ENCODE results near the gene GPR160.

GPR160 gene, protein sequence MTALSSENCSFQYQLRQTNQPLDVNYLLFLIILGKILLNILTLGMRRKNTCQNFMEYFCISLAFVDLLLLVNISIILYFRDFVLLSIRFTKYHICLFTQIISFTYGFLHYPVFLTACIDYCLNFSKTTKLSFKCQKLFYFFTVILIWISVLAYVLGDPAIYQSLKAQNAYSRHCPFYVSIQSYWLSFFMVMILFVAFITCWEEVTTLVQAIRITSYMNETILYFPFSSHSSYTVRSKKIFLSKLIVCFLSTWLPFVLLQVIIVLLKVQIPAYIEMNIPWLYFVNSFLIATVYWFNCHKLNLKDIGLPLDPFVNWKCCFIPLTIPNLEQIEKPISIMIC

DNA sequence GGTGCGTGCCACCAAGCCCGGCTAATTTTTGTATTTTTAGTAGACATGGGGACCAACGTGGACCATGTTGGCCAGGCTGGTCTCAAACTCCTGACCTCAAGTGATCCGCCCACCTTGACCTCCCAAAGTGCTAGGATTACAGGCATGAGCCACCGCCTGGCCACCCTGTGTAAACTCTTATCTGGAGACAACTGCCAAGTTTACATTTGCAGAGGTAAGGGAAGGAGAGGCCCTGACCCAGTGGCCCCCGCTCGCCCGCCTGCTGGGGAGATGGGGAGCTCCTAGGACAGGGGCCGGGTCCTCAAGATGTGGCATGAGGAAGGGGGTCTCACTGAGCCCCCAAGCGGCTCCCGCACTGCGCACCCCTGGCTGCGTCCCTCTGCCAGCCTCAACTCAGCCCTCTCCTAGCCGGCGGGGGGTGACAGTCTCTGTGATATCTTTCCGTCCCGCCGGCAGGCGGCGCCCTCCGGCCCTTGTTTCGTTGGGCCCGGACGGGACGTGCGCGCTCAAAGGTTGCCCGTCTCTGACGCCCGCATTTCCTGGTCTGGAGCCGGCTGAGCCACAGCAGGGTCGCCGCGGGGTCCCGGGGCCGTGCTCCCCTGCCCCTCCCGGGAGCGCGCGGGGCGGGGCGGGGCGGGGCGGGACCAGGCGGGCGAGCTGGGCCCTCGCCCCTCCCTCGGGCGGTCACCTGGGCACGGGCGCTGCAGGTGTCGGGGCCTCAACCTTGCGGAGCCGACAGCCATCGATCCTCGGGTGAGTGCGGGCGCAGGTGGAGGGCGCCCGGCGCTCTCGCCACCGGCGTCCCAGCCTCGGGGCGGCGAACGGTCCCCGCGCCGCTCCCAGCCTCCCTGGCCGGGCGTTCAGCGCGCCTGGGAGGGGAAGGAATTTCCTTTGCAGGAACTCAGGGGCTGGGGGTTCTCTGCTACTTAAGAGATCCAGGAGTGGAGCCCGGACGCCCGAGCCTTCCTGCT lies at the start of gene GPR160:
GPR160 (plus strand) TSS at position 533 of the 971 bp plus-strand sequence. CDS start 45,978 bp downstream, outside the sequence.
- H3K9me3 Mint-ChIP-seq, result no peaks in the 10 kb centered on the region
- H3K4me1 Mint-ChIP-seq, result peaks cover 29% of the 10 kb centered on the region
- H3K27me3 Mint-ChIP-seq, result no peaks in the 10 kb centered on the region
- peak within 1 kb of the TSS in 1 of 2 donors; percentile 87 for H3K27ac Mint-ChIP-seq
- ATAC-seq (peak; percentile 91), DNase-seq (peak; percentile 87 to 88)
- H3K4me3 Mint-ChIP-seq, result peak within 1 kb of the TSS; percentile 82 to 90

DNA sequence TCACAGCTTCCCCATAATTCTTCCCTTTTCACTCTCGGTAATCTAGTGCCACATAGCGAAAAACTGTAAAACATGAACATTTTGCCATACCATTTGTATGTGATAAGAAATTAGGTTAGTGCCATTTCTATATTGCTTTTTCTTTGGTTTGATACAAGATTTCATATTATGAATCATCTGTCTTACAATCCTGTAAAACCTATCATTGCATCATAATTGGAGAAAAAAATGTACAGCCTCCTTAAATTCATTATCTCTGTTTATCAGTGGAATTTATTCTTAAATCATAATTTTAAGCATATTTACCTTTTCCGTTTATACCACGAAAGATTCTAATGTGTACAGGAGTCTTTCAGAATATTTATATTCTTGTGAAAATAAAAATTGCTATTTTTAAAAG lies 47.4 kb upstream of the GPR160 start:
- Mint-ChIP-seq H3K4me1 (no peaks in the 10 kb centered on the region), H3K27ac (no peak overlapping the region), H3K9me3 (no peaks in the 10 kb centered on the region), H3K4me3 (no peak overlapping the region), H3K27me3 (no peaks in the 10 kb centered on the region)
- ATAC-seq (no peak), DNase-seq (no peak)

DNA sequence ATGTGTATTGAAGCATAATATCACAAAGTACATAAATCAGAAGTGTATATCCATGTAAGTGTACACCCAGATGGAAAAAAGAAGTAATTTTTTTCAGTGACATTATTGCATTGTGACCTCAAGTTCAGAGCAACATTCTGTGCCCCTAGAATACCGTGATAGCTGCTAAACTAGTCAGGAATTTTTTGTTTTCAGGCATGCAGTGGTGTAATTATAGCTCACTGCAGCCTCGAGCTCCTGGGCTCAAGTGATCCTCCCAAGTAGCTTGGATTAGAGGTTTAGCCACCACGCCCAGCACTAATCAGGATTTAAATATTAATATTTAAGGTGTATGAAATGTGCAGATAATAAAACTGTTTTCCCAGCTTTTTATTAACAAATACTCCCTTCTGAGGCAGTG lies 45.6 kb upstream of the GPR160 start:
- ATAC-seq, result no peak
- H3K9me3 Mint-ChIP-seq, result no peaks in the 10 kb centered on the region
- peak overlapping the region in 1 of 2 donors; percentile 76 for H3K27ac Mint-ChIP-seq

DNA sequence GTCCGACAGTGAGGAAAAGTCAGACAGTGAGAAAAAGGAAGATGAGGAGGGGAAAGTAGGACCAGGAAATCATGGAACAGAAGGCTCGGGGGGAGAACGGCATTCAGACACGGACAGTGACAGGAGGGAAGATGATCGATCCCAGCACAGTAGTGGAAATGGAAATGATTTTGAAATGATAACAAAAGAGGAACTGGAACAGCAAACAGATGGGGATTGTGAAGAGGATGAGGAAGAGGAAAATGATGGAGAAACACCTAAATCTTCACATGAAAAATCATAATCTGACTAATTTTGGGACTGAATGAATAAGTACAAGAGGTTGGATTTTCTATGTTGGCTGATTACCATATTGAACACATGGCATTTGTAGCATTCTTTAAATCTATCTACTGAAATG lies 45.0 kb upstream of the GPR160 start:
- no peaks in the 10 kb centered on the region for H3K27me3 Mint-ChIP-seq
- no peaks in the 10 kb centered on the region for H3K9me3 Mint-ChIP-seq
- H3K4me1 Mint-ChIP-seq, result no peaks in the 10 kb centered on the region
- ATAC-seq (no peak), DNase-seq (no peak)
- peak overlapping the region; percentile 61 to 72 for H3K27ac Mint-ChIP-seq
- H3K4me3 Mint-ChIP-seq, result no peak overlapping the region

More for the DNA sequence above, 45.6 kb upstream of the GPR160 start:
- Mint-ChIP-seq H3K27me3 (no peaks in the 10 kb centered on the region), H3K4me3 (no peak overlapping the region), H3K4me1 (no peaks in the 10 kb centered on the region)
- no peak for DNase-seq

DNA sequence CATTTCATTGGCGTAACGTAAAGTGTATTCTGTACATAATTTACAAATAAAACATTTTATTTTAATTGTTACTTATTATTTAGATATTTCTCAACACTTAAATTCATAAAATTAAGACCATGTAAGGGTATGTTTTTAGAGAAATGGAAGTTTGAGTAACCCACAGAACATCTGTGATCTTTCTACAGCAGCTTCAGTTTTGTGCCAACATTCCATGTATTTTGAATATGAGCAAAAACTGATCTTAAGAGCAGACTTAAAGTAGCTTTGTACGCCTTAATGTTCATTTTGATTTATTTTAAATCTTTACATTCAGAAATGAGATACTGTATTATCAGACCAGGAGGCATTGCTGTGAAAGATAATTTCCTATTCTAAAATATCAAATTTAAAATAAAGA lies 44.0 kb upstream of the GPR160 start:
- no peak overlapping the region for H3K4me3 Mint-ChIP-seq
- H3K9me3 Mint-ChIP-seq, result no peaks in the 10 kb centered on the region
- no peaks in the 10 kb centered on the region for H3K27me3 Mint-ChIP-seq
- DNase-seq (no peak), ATAC-seq (no peak)
- H3K4me1 Mint-ChIP-seq, result peaks cover 4% of the 10 kb centered on the region
- no peak overlapping the region for H3K27ac Mint-ChIP-seq

DNA sequence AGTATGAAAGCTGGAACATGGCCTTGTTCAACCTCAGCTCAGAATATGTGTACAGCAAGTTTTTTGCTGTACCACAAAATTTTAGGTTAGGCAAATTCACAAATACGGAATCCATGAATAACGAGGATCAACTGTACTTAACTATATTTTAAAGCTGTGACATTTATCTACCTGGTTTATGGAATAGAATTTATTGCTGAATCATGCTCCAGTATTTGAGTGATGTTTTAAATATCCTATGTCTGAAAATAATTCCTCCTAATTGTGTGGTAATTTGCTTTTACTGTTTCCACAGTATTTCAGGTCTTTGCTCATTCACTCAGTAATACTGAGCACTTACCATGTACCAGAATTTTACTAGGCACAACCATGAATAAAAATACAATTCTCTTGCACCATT lies 41.7 kb upstream of the GPR160 start:
- Mint-ChIP-seq H3K4me1 (peaks cover 14% of the 10 kb centered on the region), H3K4me3 (no peak overlapping the region), H3K27ac (no peak overlapping the region), H3K9me3 (no peaks in the 10 kb centered on the region), H3K27me3 (no peaks in the 10 kb centered on the region)
- no peak for DNase-seq
- ATAC-seq, result no peak

DNA sequence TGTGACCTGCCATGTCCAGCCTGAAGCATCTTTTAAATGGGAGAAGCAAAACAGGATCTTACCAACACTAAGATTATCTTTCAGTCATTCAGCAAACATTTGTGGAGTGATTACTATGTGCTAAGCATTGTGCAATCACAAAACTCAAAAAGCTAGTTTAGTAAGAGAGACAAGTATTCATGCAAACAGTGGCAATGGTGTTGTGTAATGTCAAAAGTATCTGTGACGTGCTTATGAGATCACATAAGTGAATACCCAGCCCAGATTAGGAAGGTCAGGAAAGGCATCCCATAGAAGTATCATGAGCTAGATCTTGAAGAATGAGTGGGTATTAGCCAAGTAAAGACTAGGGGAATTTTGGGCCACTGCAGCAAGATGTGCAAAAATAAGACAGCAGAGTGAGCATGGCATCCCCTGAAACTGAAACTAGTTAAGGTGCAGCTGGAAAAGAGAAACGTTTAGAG lies 39.1 kb upstream of the GPR160 start:
- DNase-seq (no peak), ATAC-seq (peak; percentile 46)
- H3K9me3 Mint-ChIP-seq, result no peaks in the 10 kb centered on the region
- H3K4me1 Mint-ChIP-seq, result peaks cover 35% of the 10 kb centered on the region
- H3K27ac Mint-ChIP-seq, result no peak overlapping the region
- H3K27me3 Mint-ChIP-seq, result no peaks in the 10 kb centered on the region
- no peak overlapping the region for H3K4me3 Mint-ChIP-seq

DNA sequence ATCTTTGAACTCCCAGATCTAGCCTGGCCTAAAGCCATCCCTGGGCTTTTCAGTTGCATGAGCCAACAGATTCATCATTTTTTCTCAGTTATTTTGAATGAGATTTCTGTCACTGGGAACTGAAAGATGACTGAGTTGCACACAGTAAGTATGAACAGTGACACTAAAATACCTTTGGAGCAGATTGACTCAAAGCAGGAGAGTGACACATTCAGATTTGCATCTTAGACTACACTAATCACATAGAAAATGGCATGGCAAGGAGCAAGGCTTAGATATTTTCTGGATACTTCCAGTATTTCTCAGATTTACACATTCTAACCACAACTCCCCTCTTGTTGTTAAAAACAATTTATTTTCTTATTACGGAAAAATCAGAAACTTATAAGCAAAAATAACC lies 38.4 kb upstream of the GPR160 start:
- no peak overlapping the region for H3K27ac Mint-ChIP-seq
- peaks cover 39% of the 10 kb centered on the region for H3K4me1 Mint-ChIP-seq
- H3K9me3 Mint-ChIP-seq, result no peaks in the 10 kb centered on the region
- peak; percentile 92 for ATAC-seq
- H3K4me3 Mint-ChIP-seq, result no peak overlapping the region
- H3K27me3 Mint-ChIP-seq, result no peaks in the 10 kb centered on the region
- no peak for DNase-seq

DNA sequence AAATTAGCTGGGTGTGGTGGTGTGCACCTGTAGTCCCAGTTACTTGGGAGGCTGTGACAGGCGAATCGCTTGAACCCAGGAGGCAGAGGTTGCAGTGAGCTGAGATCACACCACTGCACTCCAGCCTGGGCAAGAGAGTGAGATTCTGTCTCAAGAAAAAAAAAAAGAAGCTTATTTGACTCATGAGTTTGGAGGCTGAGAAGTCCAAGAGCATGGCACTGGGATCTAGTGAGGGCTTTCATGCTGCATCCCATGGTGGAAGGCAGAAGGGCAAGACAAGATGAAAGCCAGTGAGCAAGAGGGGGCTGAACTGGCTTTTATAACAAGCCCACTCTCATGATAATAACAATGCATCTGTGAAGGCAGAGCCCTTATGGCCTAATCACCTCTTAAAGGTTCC lies 37.7 kb upstream of the GPR160 start:
- ATAC-seq (no peak), DNase-seq (no peak)
- H3K4me1 Mint-ChIP-seq, result peaks cover 39% of the 10 kb centered on the region
- no peak overlapping the region for H3K4me3 Mint-ChIP-seq
- H3K27ac Mint-ChIP-seq, result no peak overlapping the region
- no peaks in the 10 kb centered on the region for H3K27me3 Mint-ChIP-seq
- H3K9me3 Mint-ChIP-seq, result no peaks in the 10 kb centered on the region

DNA sequence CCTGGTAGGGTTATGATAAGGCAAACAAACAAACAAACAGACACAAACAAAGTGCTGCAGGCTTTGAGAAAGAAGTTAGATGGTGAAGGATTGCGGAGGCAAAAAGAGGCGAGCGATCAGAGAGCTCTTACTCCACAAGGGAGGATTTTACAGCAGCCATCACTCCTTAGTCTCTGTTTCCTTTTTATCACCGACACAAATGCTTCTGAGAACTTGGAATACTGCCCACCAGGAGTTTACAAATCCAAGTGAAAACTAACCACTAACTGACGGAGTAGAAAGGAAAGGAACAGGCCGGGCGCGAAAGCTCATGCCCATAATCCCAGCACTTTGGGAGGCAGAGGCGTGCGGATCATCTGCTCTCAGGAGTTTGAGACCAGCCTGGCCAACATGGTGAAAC lies 35.6 kb upstream of the GPR160 start:
- Mint-ChIP-seq H3K4me1 (peaks cover 52% of the 10 kb centered on the region), H3K9me3 (no peaks in the 10 kb centered on the region), H3K4me3 (no peak overlapping the region), H3K27me3 (no peaks in the 10 kb centered on the region), H3K27ac (no peak overlapping the region)
- no peak for DNase-seq
- no peak for ATAC-seq

DNA sequence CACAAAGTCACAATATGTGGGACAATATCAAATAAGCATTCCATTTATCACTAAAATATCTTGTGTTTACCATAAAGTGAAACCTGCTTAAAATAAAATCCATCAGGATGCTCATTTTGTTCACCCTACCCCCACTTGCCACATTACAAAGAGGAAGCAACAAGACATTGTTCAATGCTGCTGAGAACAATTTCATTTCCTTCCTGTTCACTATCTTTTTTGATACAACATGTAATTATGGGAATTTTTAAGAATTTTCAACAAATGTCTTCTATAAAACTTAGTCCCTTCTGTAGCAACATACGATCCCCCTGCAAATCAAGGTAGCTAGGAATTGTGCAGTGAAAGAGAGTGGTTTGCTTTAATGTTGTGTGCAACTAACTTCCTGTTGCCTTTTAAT lies 34.9 kb upstream of the GPR160 start:
- ATAC-seq (no peak), DNase-seq (no peak)
- Mint-ChIP-seq H3K9me3 (no peaks in the 10 kb centered on the region), H3K27me3 (no peaks in the 10 kb centered on the region), H3K4me3 (no peak overlapping the region), H3K27ac (peak overlapping the region in 1 of 2 donors; percentile 73), H3K4me1 (peaks cover 58% of the 10 kb centered on the region)

DNA sequence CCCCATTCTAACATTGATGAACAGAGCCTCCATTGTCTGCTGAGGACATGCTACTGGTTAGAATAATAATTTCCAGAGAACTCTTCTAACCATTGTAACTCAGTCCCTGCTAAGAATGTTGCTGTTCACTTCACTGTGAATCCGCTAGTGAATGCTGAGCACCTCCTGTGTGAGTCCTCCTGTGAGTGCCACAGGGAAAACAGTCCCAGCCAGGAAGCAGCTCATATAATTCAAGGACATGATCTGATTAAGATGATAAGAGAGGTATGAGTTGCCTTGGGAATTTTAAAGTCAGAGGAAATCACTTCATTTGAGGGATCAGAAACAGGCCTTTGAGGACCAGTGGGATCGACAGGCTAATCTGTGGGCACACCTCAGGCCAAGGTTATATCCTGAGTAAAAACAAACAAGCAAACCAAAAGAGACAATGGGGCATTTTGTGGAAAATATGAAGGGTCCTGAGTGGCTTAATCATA lies 33.9 kb upstream of the GPR160 start:
- no peak for DNase-seq
- Mint-ChIP-seq H3K9me3 (no peaks in the 10 kb centered on the region), H3K4me3 (no peak overlapping the region), H3K27ac (no peak overlapping the region), H3K4me1 (peaks cover 53% of the 10 kb centered on the region), H3K27me3 (no peaks in the 10 kb centered on the region)
- no peak for ATAC-seq

DNA sequence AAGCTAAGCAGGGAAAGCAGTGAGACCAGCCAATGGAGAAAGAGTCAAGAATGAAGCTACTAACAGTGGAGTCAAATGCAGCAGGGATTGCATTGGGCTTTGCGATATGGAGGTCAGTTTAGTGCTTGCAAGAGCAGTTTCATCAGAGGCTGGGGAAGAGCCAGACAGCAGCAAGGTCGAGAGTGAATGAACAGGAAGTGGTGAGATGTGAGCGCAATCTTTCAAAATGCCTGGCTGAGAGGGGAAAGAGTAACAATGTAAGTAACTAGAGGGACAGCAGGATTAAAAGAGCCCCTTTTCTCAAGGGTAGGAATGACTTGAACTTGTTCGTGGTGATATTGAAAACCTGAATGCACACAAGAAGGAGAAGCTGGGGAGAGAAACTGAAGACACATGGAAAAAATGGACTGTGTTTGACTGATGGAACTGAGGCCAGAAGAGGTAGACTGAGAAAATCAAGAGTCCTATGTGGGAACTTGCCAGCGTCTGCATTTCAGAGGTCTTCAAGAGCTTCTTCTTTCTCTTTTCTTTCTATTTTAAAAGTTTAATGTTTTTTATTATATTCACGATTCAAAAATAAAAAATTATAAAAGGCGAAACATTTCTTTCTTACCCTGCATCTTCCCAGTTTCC lies 30.6 kb upstream of the GPR160 start:
- peak; percentile 95 for ATAC-seq

DNA sequence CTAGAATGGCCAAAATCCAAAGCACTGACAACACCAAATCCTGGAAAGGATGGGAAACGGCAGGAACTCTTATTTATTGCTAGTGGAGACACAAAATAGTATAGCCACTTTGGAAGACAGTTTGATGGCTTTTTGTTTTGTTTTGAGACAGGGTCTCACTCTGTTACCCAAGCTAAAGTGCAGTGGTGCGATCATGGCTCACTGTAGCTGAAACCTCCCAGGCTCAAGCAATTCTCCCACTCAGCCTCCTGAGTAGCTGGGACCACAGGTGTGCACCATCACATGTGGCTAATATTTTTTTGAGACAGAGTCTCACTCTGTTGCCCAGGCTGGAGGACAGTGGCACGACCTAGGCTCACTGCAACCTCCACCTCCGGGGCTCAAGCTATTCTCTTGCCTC lies 27.3 kb upstream of the GPR160 start:
- Mint-ChIP-seq H3K27me3 (no peaks in the 10 kb centered on the region), H3K9me3 (no peaks in the 10 kb centered on the region), H3K4me1 (peaks cover 19% of the 10 kb centered on the region), H3K4me3 (no peak overlapping the region), H3K27ac (no peak overlapping the region)
- no peak for DNase-seq
- ATAC-seq, result no peak

More for the DNA sequence above, 30.6 kb upstream of the GPR160 start:
- no peaks in the 10 kb centered on the region for H3K27me3 Mint-ChIP-seq
- peaks cover 38% of the 10 kb centered on the region for H3K4me1 Mint-ChIP-seq
- DNase-seq, result peak; percentile 39 to 56
- no peaks in the 10 kb centered on the region for H3K9me3 Mint-ChIP-seq
- H3K27ac Mint-ChIP-seq, result peak overlapping the region; percentile 66 to 98
- peak overlapping the region; percentile 39 to 67 for H3K4me3 Mint-ChIP-seq

DNA sequence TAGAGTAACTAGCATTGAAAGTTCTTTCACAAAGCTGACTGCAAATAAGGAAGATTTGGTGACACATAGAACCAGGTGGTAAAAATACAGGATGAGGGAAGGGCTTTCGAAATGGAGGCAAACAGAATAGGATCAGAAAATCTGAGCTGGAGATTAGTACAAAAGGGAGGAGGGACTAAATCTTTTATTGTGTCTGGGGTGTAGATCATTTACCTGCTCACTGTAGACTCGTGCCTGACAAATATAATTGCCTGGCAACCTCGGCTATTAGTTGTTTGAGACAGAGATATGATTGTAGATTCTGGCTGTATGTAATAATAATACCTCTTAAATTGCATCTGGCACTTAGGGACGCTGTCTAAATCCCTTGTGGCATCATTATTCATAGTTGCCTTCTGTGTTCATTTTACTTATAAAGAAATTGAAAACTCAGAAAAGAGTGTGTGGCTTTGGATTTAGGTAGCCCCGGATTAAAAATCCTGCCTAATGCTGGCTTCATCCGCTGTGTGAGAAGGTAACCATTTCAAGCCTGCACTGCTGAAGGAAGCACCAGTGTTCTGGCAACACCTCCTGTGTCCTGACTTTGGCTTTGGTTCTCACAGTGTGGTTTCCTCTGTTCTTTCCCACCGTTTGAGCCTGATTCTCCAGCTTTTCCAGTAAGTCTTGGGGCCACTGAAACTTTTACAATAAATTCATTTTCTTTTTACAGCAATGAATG lies 25.0 kb upstream of the GPR160 start:
- H3K4me1 Mint-ChIP-seq, result peaks cover 7% of the 10 kb centered on the region
- DNase-seq (no peak), ATAC-seq (no peak)
- H3K4me3 Mint-ChIP-seq, result no peak overlapping the region
- H3K27me3 Mint-ChIP-seq, result no peaks in the 10 kb centered on the region
- no peaks in the 10 kb centered on the region for H3K9me3 Mint-ChIP-seq
- no peak overlapping the region for H3K27ac Mint-ChIP-seq
